Body of pancreas (tissue), 4 donors: ENCODE data around the gene TIMM22.

Experiments used
- POLR2A ChIP-seq, 3 donors: fragments of 450-650 bp; IDR thresholded peaks; one replicate each; pipeline ENCODE4 v1.6.1; 2016; ENCODE audit warnings: antibody characterized with exemption in 3 of 3, mild to moderate bottlenecking in 2 of 3
- TF ChIP-seq, protein P1 (sequence below), 7 experiments: fragments of 450-650 bp in 4 of 7; fragments of 200-600 bp in 3 of 7; sonication (generic) in 3 of 7; IDR thresholded peaks; one replicate each; pipeline ENCODE4 v1.5.1; 2016 to 2019; ENCODE audit warnings: antibody characterized with exemption in 7 of 7

DNA sequence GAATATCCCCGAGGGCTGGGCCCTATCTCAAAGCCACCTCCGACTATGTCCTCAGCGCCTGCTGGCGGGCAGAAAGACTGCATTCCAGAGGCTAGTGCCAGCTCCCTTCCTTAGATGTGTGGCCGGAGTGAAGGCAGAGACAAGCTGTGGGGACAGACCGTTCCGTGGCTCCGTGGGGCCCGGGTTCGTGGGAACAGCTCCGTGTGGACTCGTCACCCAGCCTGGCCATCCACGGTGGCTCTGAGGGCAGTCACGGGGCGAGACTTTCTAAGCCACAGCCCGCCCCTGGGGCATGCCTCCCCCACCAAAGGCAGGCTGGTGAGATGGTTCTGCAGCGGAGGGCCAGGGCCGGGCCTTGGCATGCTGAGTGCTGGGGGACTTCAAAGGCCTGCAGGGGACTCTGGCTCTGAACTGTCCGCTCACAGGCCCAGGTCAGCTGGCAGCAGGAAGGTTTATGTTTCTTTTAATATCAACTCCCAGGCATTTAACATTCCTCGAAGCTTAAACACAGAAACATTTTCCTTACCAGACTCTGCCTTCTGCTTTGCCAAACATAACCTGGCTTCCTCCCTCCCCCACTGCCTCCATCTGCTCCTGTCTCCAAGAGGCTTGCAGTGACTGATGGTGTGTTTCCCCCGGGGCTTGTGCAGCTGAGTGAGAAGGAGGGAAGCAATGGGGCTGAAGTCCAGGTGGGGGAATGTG lies 50.4 kb downstream of the TIMM22 start:
- TF ChIP-seq, protein P1, sequence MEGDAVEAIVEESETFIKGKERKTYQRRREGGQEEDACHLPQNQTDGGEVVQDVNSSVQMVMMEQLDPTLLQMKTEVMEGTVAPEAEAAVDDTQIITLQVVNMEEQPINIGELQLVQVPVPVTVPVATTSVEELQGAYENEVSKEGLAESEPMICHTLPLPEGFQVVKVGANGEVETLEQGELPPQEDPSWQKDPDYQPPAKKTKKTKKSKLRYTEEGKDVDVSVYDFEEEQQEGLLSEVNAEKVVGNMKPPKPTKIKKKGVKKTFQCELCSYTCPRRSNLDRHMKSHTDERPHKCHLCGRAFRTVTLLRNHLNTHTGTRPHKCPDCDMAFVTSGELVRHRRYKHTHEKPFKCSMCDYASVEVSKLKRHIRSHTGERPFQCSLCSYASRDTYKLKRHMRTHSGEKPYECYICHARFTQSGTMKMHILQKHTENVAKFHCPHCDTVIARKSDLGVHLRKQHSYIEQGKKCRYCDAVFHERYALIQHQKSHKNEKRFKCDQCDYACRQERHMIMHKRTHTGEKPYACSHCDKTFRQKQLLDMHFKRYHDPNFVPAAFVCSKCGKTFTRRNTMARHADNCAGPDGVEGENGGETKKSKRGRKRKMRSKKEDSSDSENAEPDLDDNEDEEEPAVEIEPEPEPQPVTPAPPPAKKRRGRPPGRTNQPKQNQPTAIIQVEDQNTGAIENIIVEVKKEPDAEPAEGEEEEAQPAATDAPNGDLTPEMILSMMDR (IDR thresholded peaks at IDR 0.05): no peak
- no peak for TF ChIP-seq POLR2A (IDR thresholded peaks at IDR 0.05)
